ENCODE measurements around the gene PAQR4.
"Not testable (repeated sequence)": the region's sequence is repeated elsewhere in the genome, so short reads cannot be mapped to it uniquely, and the experiment has no call there.

The PAQR4 gene

GRCh38 chr16:2943716-2944115 lies 25.4 kb upstream of the PAQR4 start:
- DNase-seq (ENCODE audit: low read depth) = not testable (repeated sequence)

- no peak for DNase-seq (ENCODE audit: low read depth)
Observed at GRCh38 chr16:2946649-2947048, 22.5 kb upstream of the PAQR4 start.

- DNase-seq (ENCODE audit: low read depth) = no peak
Observed at GRCh38 chr16:2948807-2949704, 20.1 kb upstream of the PAQR4 start.

GRCh38 chr16:2949705-2950352 lies 19.3 kb upstream of the PAQR4 start:
- DNase-seq (ENCODE audit: low read depth) = no peak

GRCh38 chr16:2950353-2950724 lies 18.8 kb upstream of the PAQR4 start:
- DNase-seq (ENCODE audit: low read depth) = no peak

- DNase-seq (ENCODE audit: low read depth) = no peak
Observed at GRCh38 chr16:2950773-2951172, 18.4 kb upstream of the PAQR4 start.

GRCh38 chr16:2952679-2953078 lies 16.5 kb upstream of the PAQR4 start:
- DNase-seq (ENCODE audit: low read depth) = no peak

- no peak for DNase-seq (ENCODE audit: low read depth)
Observed at GRCh38 chr16:2953706-2954627, 15.2 kb upstream of the PAQR4 start.

GRCh38 chr16:2954656-2955381 lies 14.3 kb upstream of the PAQR4 start:
- DNase-seq (ENCODE audit: low read depth) = no peak

- DNase-seq (ENCODE audit: low read depth) = no peak
Observed at GRCh38 chr16:2955438-2955778, 13.7 kb upstream of the PAQR4 start.

GRCh38 chr16:2955779-2956578 lies 13.2 kb upstream of the PAQR4 start:
- DNase-seq (ENCODE audit: low read depth) = no peak

- no peak for DNase-seq (ENCODE audit: low read depth)
Observed at GRCh38 chr16:2956579-2956956, 12.6 kb upstream of the PAQR4 start.

GRCh38 chr16:2959206-2959605 lies 9.9 kb upstream of the PAQR4 start:
- DNase-seq (ENCODE audit: low read depth) = no peak

GRCh38 chr16:2960183-2961010 lies 8.8 kb upstream of the PAQR4 start:
- no peak for DNase-seq (ENCODE audit: low read depth)

GRCh38 chr16:2962334-2963073 lies 6.6 kb upstream of the PAQR4 start:
- no peak for DNase-seq (ENCODE audit: low read depth)

- DNase-seq (ENCODE audit: low read depth) = no peak
Observed at GRCh38 chr16:2963074-2963722, 6.0 kb upstream of the PAQR4 start.

GRCh38 chr16:2963723-2964474 lies 5.2 kb upstream of the PAQR4 start, which contains the start of gene KREMEN2:
Gene KREMEN2, plus strand, starts transcription at chr16:2964275. Its CDS starts 246 bp downstream, at chr16:2964521.
- DNase-seq (ENCODE audit: low read depth) = no peak

Measured in stimulated activated CD8-positive, alpha-beta memory T cell treated with anti-CD3 and anti-CD28 coated beads, Interleukin-4, amount 100 ng/mL, for 24 hours (primary cell).